Measurements from ENCODE around the gene RANBP1. TPM values are rescaled to one million over a fixed set of nuclear protein-coding genes. Genes with fewer than 3 reads are reported as not detected.

RANBP1 gene
- total and polyA plus RNA-seq, 5 donors from 2014 or later = 67.2 to 93.9 (median 87.9) TPM

GRCh38 chr22:20126284-20127029 is 10.6 kb downstream of the RANBP1 start:
- ATAC-seq (ENCODE audit: low read depth in 2 of 2) = no peak
- DNase-seq = no peak
- Mint-ChIP-seq H3K27ac (peak overlapping the region in 1 of 3 donors; percentile 23), H3K4me1 (peaks cover 0 to 25% (median 7%) of the 10 kb centered on the region in 4 donors), H3K9me3 (no peaks in the 10 kb centered on the region), H3K36me3 (peaks cover 7% of the 10 kb centered on the region), H3K27me3 (no peaks in the 10 kb centered on the region), H3K4me3 (no peak overlapping the region)
- Histone ChIP-seq H3K27ac (ENCODE audit: insufficient read depth, low read length, poor library complexity, severe bottlenecking) (no peak overlapping the region), H3K36me3 (ENCODE audit: control insufficient read depth, insufficient read depth, low read length) (peaks cover 40% of the 10 kb centered on the region), H3K9me3 (ENCODE audit: control insufficient read depth in 2 of 2, low read length in 2 of 2) (no peaks in the 10 kb centered on the region), H3K27me3 (ENCODE audit: control insufficient read depth, insufficient read depth, low read length) (no peaks in the 10 kb centered on the region), H3K4me1 (ENCODE audit: control insufficient read depth, insufficient read depth, low read length, poor library complexity, severe bottlenecking) (peaks cover 10% of the 10 kb centered on the region), H3K4me3 (ENCODE audit: low read depth, low read length) (no peak overlapping the region)

GRCh38 chr22:20127318-20127868 is 11.5 kb downstream of the RANBP1 start:
- DNase-seq (no peak), ATAC-seq (ENCODE audit: low read depth in 2 of 2) (no peak)
- Mint-ChIP-seq H3K4me1 (peaks cover 0 to 17% (median 7%) of the 10 kb centered on the region in 4 donors), H3K4me3 (peak overlapping the region in 3 of 4 donors; percentile 17 to 77 (median 45)), H3K27ac (peak overlapping the region in 1 of 3 donors; percentile 36), H3K9me3 (no peaks in the 10 kb centered on the region), H3K27me3 (no peaks in the 10 kb centered on the region), H3K36me3 (peaks cover 4% of the 10 kb centered on the region)
- H3K27ac ChIP-seq (ENCODE audit: insufficient read depth, low read length, poor library complexity, severe bottlenecking) = no peak overlapping the region
- H3K27me3 ChIP-seq (ENCODE audit: control insufficient read depth, insufficient read depth, low read length) = no peaks in the 10 kb centered on the region
- H3K4me1 ChIP-seq (ENCODE audit: control insufficient read depth, insufficient read depth, low read length, poor library complexity, severe bottlenecking) = peaks cover 14% of the 10 kb centered on the region
- no peak overlapping the region for H3K4me3 ChIP-seq (ENCODE audit: low read depth, low read length)
- H3K36me3 ChIP-seq (ENCODE audit: control insufficient read depth, insufficient read depth, low read length) = peaks cover 32% of the 10 kb centered on the region
- H3K9me3 ChIP-seq (ENCODE audit: control insufficient read depth in 2 of 2, low read length in 2 of 2) = no peaks in the 10 kb centered on the region

- H3K4me3 ChIP-seq (ENCODE audit: low read depth, low read length) = no peak overlapping the region
- H3K27me3 ChIP-seq (ENCODE audit: control insufficient read depth, insufficient read depth, low read length) = no peaks in the 10 kb centered on the region
- Mint-ChIP-seq H3K4me1 (peaks cover 0 to 23% (median 8%) of the 10 kb centered on the region in 4 donors), H3K9me3 (no peaks in the 10 kb centered on the region), H3K36me3 (peaks cover 4% of the 10 kb centered on the region), H3K27me3 (no peaks in the 10 kb centered on the region), H3K4me3 (peak overlapping the region in 2 of 4 donors; percentile 63 to 77), H3K27ac (peak overlapping the region; percentile 47 to 75 (median 55))
- peaks cover 18% of the 10 kb centered on the region for H3K4me1 ChIP-seq (ENCODE audit: control insufficient read depth, insufficient read depth, low read length, poor library complexity, severe bottlenecking)
- H3K27ac ChIP-seq (ENCODE audit: insufficient read depth, low read length, poor library complexity, severe bottlenecking) = peak overlapping the region; percentile 38
- ATAC-seq (ENCODE audit: low read depth in 2 of 2) (no peak), DNase-seq (no peak)
- H3K36me3 ChIP-seq (ENCODE audit: control insufficient read depth, insufficient read depth, low read length) = peaks cover 31% of the 10 kb centered on the region
- H3K9me3 ChIP-seq (ENCODE audit: control insufficient read depth in 2 of 2, low read length in 2 of 2) = no peaks in the 10 kb centered on the region
These were observed 12.1 kb downstream of the RANBP1 start for GRCh38 chr22:20127869-20128618.

GRCh38 chr22:20128619-20128901 is 12.7 kb downstream of the RANBP1 start:
- peaks cover 29% of the 10 kb centered on the region for H3K36me3 ChIP-seq (ENCODE audit: control insufficient read depth, insufficient read depth, low read length)

GRCh38 chr22:20128902-20129746 is 13.2 kb downstream of the RANBP1 start:
- Mint-ChIP-seq H3K4me3 (peak overlapping the region in 3 of 4 donors; percentile 13 to 77 (median 54)), H3K27me3 (no peaks in the 10 kb centered on the region), H3K36me3 (peaks cover 4% of the 10 kb centered on the region), H3K27ac (peak overlapping the region in 2 of 3 donors; percentile 20 to 77), H3K4me1 (peaks cover 0 to 28% (median 13%) of the 10 kb centered on the region in 4 donors), H3K9me3 (no peaks in the 10 kb centered on the region)
- Histone ChIP-seq H3K27me3 (ENCODE audit: control insufficient read depth, insufficient read depth, low read length) (no peaks in the 10 kb centered on the region), H3K9me3 (ENCODE audit: control insufficient read depth in 2 of 2, low read length in 2 of 2) (no peaks in the 10 kb centered on the region), H3K4me1 (ENCODE audit: control insufficient read depth, insufficient read depth, low read length, poor library complexity, severe bottlenecking) (peaks cover 23% of the 10 kb centered on the region), H3K36me3 (ENCODE audit: control insufficient read depth, insufficient read depth, low read length) (peaks cover 24% of the 10 kb centered on the region), H3K27ac (ENCODE audit: insufficient read depth, low read length, poor library complexity, severe bottlenecking) (peak overlapping the region; percentile 38), H3K4me3 (ENCODE audit: low read depth, low read length) (no peak overlapping the region)
- ATAC-seq (ENCODE audit: low read depth in 2 of 2) (peak in 1 of 2 donors; percentile 16), DNase-seq (peak; percentile 24 to 57 (median 57))

More at GRCh38 chr22:20128619-20128901, 12.7 kb downstream of the RANBP1 start:
- H3K27me3 ChIP-seq (ENCODE audit: control insufficient read depth, insufficient read depth, low read length) = no peaks in the 10 kb centered on the region
- no peaks in the 10 kb centered on the region for H3K9me3 ChIP-seq (ENCODE audit: control insufficient read depth in 2 of 2, low read length in 2 of 2)
- no peaks in the 10 kb centered on the region for H3K27me3 Mint-ChIP-seq
- peaks cover 4% of the 10 kb centered on the region for H3K36me3 Mint-ChIP-seq
- H3K9me3 Mint-ChIP-seq = no peaks in the 10 kb centered on the region
- H3K4me3 ChIP-seq (ENCODE audit: low read depth, low read length) = no peak overlapping the region
- H3K4me3 Mint-ChIP-seq = peak overlapping the region in 3 of 4 donors; percentile 38 to 77 (median 63)
- peak overlapping the region; percentile 38 for H3K27ac ChIP-seq (ENCODE audit: insufficient read depth, low read length, poor library complexity, severe bottlenecking)
- ATAC-seq (ENCODE audit: low read depth in 2 of 2) = no peak
- H3K27ac Mint-ChIP-seq = peak overlapping the region in 2 of 3 donors; percentile 55 to 77
- no peak for DNase-seq
- H3K4me1 Mint-ChIP-seq = peaks cover 0 to 27% (median 11%) of the 10 kb centered on the region in 4 donors
- H3K4me1 ChIP-seq (ENCODE audit: control insufficient read depth, insufficient read depth, low read length, poor library complexity, severe bottlenecking) = peaks cover 20% of the 10 kb centered on the region

GRCh38 chr22:20129747-20130014 is 13.8 kb downstream of the RANBP1 start:
- no peaks in the 10 kb centered on the region for H3K27me3 ChIP-seq (ENCODE audit: control insufficient read depth, insufficient read depth, low read length)
- Mint-ChIP-seq H3K4me1 (peaks cover 0 to 34% (median 16%) of the 10 kb centered on the region in 4 donors), H3K27me3 (no peaks in the 10 kb centered on the region), H3K27ac (peak overlapping the region in 1 of 3 donors; percentile 67), H3K36me3 (peaks cover 4% of the 10 kb centered on the region), H3K9me3 (no peaks in the 10 kb centered on the region), H3K4me3 (peak overlapping the region in 3 of 4 donors; percentile 54 to 81 (median 77))
- H3K9me3 ChIP-seq (ENCODE audit: control insufficient read depth in 2 of 2, low read length in 2 of 2) = no peaks in the 10 kb centered on the region
- H3K27ac ChIP-seq (ENCODE audit: insufficient read depth, low read length, poor library complexity, severe bottlenecking) = peak overlapping the region; percentile 6
- DNase-seq = no peak
- H3K4me3 ChIP-seq (ENCODE audit: low read depth, low read length) = no peak overlapping the region
- H3K36me3 ChIP-seq (ENCODE audit: control insufficient read depth, insufficient read depth, low read length) = peaks cover 23% of the 10 kb centered on the region
- H3K4me1 ChIP-seq (ENCODE audit: control insufficient read depth, insufficient read depth, low read length, poor library complexity, severe bottlenecking) = peaks cover 23% of the 10 kb centered on the region
- no peak for ATAC-seq (ENCODE audit: low read depth in 2 of 2)

GRCh38 chr22:20130319-20130718 is 14.4 kb downstream of the RANBP1 start:
- H3K36me3 ChIP-seq (ENCODE audit: control insufficient read depth, insufficient read depth, low read length) = peaks cover 18% of the 10 kb centered on the region
- ATAC-seq (ENCODE audit: low read depth in 2 of 2) = no peak
- peak overlapping the region; percentile 64 to 84 (median 79) for H3K4me3 Mint-ChIP-seq
- no peak overlapping the region for H3K4me3 ChIP-seq (ENCODE audit: low read depth, low read length)
- H3K27me3 Mint-ChIP-seq = no peaks in the 10 kb centered on the region
- peak overlapping the region in 2 of 3 donors; percentile 59 to 67 for H3K27ac Mint-ChIP-seq
- peak overlapping the region; percentile 85 for H3K27ac ChIP-seq (ENCODE audit: insufficient read depth, low read length, poor library complexity, severe bottlenecking)
- H3K36me3 Mint-ChIP-seq = peaks cover 4% of the 10 kb centered on the region
- no peaks in the 10 kb centered on the region for H3K27me3 ChIP-seq (ENCODE audit: control insufficient read depth, insufficient read depth, low read length)
- peaks cover 23% of the 10 kb centered on the region for H3K4me1 ChIP-seq (ENCODE audit: control insufficient read depth, insufficient read depth, low read length, poor library complexity, severe bottlenecking)
- no peaks in the 10 kb centered on the region for H3K9me3 ChIP-seq (ENCODE audit: control insufficient read depth in 2 of 2, low read length in 2 of 2)
- H3K9me3 Mint-ChIP-seq = no peaks in the 10 kb centered on the region
- peak in 1 of 3 donors; percentile 33 for DNase-seq
- peaks cover 0 to 38% (median 16%) of the 10 kb centered on the region in 4 donors for H3K4me1 Mint-ChIP-seq

Data from CD4-positive, CD25-positive, alpha-beta regulatory T cell (primary cell).